Stimulated activated CD4-positive, alpha-beta T cell treated with anti-CD3 and anti-CD28 coated beads, Interleukin-1b, Interleukin-23, amount 100 ng/mL, for 24 hours (primary cell): ENCODE results near the gene ZNF697.
"Not testable (repeated sequence)": the region's sequence is repeated elsewhere in the genome, so short reads cannot be mapped to it uniquely, and the experiment has no call there.

Source experiments
- DNase-seq, 4 experiments: peaks; one replicate each; pipeline ENCODE4 v3.0.0-alpha.2; 2020; ENCODE audit warnings: low read depth in 4 of 4, low spot score in 1 of 4

The ZNF697 gene

DNA sequence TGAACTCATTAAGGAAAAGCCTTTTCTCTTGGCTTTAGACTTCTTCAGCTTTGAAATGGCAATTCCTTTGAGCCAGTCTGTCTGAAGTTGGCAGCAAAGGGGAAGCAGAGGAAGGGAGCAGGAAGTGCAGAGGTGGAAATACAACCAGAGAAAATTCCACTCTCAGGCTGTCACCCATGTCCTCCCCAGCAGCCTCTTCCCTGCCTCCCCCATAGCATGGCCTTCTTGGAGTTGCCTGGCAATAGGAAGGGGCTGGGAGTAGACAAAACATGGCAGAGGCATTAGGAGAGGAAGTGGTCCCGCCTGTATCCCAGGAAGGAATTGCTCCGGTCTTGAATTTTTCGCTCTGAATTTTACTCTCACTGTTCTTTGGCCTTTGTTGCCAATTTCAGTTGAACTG is 44.8 kb downstream of the ZNF697 start:
- DNase-seq, result not testable (repeated sequence)

DNA sequence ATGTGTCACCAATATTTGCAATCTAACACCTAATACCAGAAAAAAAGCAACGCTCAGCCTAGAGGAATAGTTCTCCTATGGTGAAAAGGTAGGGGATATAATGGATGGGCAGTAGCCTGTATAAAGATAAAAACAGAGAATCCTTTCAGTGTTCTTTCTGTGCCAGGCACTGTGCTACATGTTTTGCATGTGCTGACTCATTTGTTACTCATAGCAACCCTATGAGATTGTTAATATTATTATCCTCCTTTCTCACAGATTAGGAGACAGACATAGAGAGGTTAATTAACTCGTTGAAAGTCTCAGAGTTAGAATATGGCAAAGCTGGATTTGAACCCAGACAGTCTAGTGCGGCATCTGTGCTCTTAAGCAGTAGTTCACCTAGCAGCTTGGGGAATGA is 45.3 kb downstream of the ZNF697 start:
- not testable (repeated sequence) for DNase-seq

DNA sequence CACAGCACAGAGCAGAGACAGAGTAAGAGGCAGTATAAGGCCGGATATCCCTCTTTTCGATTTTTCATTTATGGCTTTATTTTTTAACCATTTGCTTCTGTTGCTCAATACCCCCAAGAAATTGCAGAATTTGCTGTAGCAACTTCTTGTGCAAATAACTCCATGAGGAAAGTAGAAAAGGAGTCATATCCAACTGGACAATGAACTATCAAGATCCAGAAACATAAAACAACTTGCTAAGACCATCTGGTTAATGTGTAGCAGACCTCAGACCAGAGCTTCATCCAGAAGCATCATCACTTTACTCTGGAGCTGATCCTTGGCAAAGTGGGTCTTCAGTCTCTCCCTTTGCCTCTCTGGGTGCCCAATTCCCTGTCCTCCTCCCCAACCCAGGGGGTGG is 45.9 kb downstream of the ZNF697 start:
- DNase-seq, result no peak

DNA sequence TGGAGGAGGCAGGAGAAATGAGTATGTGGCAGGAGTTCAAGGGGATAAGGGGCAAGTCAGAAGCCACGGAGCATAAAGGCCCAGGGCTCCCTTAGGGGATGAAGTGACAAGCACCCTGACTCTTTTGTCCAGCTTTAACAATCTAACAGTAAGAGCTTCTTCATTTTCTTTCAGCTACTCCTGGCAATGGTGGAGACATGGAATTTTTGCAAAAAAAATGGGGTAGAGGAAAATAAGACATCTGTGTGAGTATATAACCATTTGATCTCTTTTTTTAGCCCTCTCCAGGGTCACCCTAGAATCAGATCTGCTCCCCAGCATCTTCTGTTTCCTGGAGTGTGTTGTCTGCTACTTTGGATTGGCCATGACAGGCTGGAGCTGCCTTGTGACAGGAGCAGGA is 47.1 kb downstream of the ZNF697 start:
- no peak for DNase-seq

DNA sequence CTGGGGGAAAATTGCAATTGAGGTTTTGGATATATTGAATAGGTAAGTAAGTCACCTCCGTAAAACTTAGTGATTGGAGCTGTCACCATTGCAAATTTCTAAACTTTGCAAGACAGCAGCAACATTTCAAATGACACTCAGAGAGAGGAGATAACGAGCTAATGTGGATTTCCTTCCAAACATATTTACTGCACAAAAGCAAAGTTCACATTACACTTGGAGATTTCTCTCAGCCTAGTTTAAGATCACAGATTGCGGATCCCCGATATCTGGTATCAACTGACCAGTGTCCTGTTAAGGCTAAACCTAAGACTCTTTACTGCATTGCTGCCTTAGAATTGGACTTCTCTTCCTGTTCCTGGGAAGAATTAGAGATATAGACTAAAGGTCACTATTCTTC is 47.5 kb downstream of the ZNF697 start:
- no peak for DNase-seq

DNA sequence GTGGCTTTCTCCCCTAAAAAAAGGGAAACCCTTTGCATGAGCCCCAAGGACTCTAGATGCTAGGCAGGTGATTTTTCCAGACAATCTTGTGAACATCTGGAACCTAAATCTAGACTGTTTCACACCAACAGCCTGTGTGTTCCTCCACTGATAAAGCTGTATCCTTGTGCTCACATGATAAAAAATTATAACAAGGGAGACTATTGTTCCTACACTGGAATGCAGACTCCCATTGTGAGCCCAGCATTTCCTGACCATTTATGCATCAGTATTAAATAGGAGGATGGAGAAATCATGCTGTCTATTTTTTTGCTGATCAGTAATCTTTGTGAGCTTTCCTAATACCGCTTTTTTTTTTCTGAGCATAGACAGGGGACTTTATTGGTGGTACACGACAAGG is 52.5 kb downstream of the ZNF697 start:
- DNase-seq, result no peak

DNA sequence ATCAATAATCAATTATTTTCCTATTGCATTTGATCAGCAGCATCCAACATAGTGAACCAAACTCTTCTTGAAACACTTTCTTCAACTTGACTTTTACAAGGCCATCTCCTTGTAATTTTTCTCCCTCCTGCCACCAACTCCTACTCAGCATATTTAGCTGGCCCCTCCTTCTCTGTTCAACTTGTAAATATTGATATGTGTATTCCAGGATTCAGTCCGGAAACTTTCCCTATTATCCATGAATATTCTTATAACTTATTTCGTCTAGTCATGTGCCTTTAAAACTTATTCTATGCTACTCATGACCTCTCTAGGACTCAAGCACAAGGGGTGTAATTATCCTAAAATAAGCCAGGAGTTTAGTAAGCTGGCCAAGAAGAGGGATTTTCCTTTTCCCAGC is 52.9 kb downstream of the ZNF697 start:
- DNase-seq, result no peak

DNA sequence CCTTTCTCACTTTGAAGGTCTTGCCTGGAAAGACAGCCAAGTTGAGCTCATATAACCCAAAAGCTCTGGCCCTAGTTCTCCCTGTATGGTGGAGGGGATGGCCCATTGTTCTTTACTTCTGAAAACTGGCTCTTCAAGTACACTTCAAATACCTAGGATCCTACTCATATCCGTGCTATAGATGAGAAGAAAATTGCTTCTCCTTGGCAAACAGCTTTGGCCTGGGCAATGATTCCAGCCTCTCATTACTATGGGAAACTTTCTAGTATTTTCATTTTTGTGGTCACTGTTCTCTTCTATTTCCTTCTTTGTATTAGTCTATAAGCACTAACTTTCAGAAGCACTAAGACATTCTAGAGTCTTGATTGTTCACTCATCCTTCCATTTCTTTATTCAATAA is 53.7 kb downstream of the ZNF697 start:
- no peak for DNase-seq

DNA sequence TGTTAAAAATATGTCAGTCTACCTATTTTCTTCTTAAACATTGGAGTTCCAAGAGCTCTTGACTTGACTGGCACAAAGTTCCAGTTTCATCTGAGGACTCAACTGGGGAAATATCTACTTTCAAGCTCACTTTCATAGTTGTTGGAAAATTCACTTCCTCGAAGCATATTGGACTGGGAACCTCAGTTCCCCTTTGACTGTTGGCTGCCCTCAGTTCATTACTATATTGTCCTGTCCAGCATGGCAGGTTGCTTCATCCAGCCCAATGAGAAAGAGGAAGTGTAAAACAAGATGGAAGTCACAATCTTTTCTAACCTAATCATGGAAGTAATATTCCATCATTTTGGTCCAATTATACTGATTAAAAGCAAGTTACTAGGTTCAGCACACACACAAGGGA is 54.3 kb downstream of the ZNF697 start:
- DNase-seq, result no peak

DNA sequence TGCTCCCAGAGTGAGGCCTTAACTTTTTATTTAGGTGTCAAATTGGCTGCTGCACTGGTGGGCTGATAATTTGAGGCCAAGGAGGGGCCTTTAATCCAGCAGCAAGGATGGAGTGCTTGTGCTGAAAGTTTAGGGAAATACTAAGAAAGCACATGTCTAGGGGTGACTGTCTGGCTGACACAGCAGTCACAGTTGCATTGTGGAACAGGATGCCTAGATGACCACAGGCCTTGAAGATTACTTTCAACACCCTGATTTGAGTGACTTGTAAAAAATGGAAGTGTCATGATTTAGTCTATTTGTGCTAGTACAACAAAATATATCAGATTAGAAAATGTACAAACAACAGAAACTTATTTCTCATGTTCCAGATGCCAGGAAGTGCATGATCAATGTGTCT is 57.7 kb downstream of the ZNF697 start:
- DNase-seq, result no peak

DNA sequence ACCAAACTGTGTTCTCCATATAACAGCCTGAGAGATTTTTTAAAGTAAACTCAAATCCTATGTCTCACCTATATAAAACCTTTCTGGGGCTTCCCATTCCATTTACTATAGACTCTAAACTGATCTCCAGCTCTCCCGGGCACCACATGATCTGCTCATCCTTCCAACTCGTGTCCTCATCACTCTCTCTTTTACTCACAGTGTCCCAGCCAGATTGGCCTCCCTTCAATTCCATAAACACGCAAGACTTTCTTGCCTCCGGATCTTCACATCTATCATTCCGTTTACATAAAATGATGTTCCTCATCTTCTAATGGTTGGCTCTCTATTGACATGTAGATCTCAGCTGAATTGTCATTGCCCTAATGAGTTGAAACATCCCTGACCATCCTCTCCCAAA is 59.4 kb downstream of the ZNF697 start:
- DNase-seq, result no peak

DNA sequence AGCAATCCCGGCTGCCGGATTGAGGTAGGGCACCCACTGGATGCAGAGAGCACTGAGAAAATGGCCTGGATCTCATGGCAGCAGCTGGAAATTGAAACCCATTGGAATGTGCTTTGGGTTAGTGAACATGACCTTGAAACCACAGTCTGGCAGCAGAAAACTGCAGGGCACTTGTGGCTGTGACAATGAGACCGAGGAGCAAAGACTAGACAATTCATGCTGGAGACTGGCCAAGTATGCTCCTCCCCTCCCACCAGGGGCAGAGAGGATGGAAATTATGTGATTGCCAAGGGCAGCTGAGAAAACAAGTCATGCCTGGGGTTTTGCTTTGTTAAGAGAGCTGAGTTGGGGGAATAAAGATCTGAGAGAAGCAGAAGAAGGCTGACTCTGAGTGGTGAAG is 60.7 kb downstream of the ZNF697 start:
- no peak for DNase-seq

DNA sequence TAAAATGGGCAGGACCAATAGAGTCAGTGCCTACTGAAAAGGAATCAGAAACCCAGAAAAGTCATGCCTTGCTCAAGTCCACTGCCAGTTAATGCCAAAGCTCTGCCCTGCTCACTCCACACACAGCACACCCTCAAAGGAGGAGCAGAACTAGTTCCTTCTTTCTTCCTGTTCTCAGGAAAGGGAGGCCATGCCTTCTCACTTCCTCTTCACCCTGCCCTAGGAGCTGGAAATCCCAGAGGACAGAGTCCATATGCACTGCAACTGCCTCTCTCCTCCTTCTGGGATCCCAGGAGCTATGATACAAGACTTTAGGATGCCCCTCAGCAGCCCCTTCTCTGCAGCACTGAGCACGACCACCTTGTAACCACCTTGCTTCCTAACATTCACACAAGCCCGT is 62.3 kb downstream of the ZNF697 start:
- DNase-seq, result not testable (repeated sequence)

DNA sequence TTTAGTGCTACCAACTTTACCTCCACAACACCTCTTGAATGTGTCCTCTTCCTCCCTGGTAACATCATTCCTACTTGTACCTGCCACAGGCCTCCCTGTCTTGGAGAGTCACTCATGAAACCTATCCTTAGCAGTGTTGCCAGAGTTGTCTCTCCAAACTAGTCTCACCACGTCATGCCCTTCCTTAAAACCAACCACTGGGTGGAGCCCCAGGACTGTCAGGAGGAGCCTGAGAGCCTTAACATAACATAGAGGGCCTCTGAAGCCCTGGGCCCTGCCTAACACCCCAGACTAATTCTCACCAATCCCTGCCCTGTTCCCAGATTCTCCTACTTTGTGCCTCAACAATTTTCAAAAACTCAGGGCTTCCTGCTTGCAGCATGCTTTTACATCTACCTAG is 65.3 kb downstream of the ZNF697 start:
- no peak for DNase-seq

DNA sequence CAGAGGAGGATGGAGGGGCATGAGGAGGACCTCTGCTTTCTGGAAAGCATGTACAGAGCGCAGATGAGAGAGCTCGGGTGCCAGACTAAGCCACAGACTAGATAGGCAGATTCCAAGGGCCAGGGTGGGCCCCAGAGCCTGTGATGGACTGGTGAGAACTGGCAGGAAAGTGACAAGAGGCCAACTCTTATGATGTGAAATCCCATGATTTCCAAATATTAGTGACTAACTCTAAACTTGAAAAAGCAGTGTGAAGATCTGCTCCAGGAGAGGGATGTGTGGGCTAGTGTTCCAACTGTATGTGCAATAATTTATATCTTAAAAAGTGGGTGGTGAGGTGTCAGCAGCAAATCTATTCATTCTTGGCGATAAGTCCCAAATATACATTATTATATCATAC is 67.0 kb downstream of the ZNF697 start:
- not testable (repeated sequence) for DNase-seq

DNA sequence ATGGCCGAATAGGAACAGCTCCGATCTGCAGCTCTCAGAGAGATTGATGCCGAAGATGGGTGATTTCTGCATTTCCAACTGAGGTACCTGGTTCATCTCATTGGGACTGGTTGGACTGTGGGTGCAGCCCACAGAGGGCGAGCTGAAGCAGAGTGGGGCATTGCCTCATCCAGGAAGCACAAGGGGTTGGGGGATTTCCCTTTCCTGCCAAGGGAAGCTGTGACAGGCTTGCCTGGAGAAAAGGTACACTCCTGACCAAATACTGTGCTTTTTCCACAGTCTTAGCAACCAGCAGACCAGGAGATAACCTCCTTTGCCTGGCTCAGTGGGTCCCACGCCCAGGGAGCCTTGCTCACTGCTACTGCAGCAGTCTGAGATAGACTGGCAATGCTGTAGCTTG is 74.2 kb downstream of the ZNF697 start:
- DNase-seq, result no peak

DNA sequence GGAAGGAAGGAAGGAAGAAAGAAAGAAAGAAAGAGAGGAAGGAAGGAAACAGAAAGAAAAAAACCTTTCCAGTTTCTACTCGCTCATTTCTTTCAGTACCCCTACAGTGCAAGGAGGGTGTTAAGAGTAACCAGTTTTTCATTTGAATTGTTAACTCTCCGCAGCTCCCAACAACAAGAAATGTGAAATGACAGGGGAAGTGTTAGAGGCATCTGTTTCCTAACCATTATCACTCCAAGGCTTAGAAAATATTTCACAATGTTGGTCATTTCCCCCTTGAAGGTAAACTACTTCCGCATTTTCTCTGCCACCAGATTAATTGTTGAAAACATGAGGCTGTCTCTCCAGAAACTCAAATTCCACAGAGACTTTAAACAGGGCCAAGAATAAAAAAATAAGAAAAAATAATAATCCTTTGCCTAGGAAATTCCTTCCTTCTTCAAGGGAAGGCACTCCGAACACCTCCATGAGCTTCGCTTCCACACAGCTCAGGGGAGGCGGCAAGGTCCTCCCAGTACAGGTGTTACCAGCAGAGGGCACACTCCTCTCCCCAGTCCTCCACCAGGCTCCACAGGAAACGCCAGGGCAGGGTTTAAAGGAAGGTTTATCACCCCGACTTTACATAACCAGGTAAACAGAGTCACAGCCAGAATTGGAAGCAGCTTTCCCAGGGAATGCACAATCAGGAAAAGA is 78.0 kb downstream of the ZNF697 start:
- DNase-seq, result not testable (repeated sequence)
